ENCODE results near the gene OR5H2. TPM values are rescaled to one million over a fixed set of nuclear protein-coding genes. Genes with fewer than 3 reads are reported as not detected.
A peak's percentile ranks its signal among the peaks of the same experiment; 100 is the strongest.

Gene OR5H2
- total and polyA plus RNA-seq, 4 donors, result not detected

- Histone ChIP-seq H3K27me3 (ENCODE audit: control insufficient read depth, insufficient read depth, low read length) (no peaks in the 10 kb centered on the region), H3K4me1 (ENCODE audit: control insufficient read depth, insufficient read depth, low read length) (peaks cover 4% of the 10 kb centered on the region), H3K4me3 (ENCODE audit: low read depth, low read length) (no peak overlapping the region), H3K36me3 (ENCODE audit: control insufficient read depth, insufficient read depth, low read length) (no peaks in the 10 kb centered on the region), H3K27ac (ENCODE audit: low read depth, low read length) (no peak overlapping the region), H3K9me3 (ENCODE audit: control insufficient read depth, insufficient read depth, low read length) (no peaks in the 10 kb centered on the region)
- no peak for DNase-seq (ENCODE audit: low read depth in 4 of 6, low spot score in 6 of 6)
Measured at GRCh38 chr3:98326945-98327344, 44.6 kb downstream of the OR5H2 start.

DNA sequence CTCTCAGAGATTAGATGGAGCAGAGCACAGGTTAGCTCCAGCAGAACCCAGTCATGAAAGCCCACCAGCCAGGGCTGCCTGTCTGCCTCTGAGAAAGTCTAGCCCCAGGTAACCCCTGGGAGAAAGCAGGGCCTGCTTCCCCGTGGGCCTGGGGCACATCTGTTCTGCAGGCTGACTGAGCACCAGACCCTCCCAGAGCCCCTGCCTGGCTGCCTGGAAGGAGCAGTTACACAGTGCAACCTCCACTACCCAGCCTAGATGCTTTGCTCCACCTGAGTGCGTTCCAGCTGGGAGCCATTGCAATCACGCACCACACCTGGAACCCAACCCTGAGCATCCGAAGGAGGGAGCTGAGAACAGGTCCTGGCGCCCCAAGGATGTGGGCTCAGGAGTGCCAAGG is 46.6 kb downstream of the OR5H2 start:
- Histone ChIP-seq H3K4me1 (ENCODE audit: control insufficient read depth, insufficient read depth, low read length) (peaks cover 4% of the 10 kb centered on the region), H3K36me3 (ENCODE audit: control insufficient read depth, insufficient read depth, low read length) (no peaks in the 10 kb centered on the region), H3K27ac (ENCODE audit: low read depth, low read length) (no peak overlapping the region), H3K4me3 (ENCODE audit: low read depth, low read length) (no peak overlapping the region), H3K27me3 (ENCODE audit: control insufficient read depth, insufficient read depth, low read length) (no peaks in the 10 kb centered on the region), H3K9me3 (ENCODE audit: control insufficient read depth, insufficient read depth, low read length) (no peaks in the 10 kb centered on the region)
- WGBS (ENCODE audit: insufficient coverage), result 85% methylated on average over 5 of the region's 5 CpGs
- DNase-seq (ENCODE audit: low read depth in 4 of 6, low spot score in 6 of 6), result no peak

GRCh38 chr3:98329392-98330124 is 47.3 kb downstream of the OR5H2 start:
- WGBS (ENCODE audit: insufficient coverage), result 9% methylated on average over 6 of the region's 6 CpGs
- Histone ChIP-seq H3K4me3 (ENCODE audit: low read depth, low read length) (no peak overlapping the region), H3K27ac (ENCODE audit: low read depth, low read length) (no peak overlapping the region), H3K36me3 (ENCODE audit: control insufficient read depth, insufficient read depth, low read length) (no peaks in the 10 kb centered on the region), H3K9me3 (ENCODE audit: control insufficient read depth, insufficient read depth, low read length) (no peaks in the 10 kb centered on the region), H3K27me3 (ENCODE audit: control insufficient read depth, insufficient read depth, low read length) (no peaks in the 10 kb centered on the region), H3K4me1 (ENCODE audit: control insufficient read depth, insufficient read depth, low read length) (peaks cover 4% of the 10 kb centered on the region)
- DNase-seq (ENCODE audit: low read depth in 4 of 6, low spot score in 6 of 6), result peak; percentile 13 to 88 (median 37)

DNA sequence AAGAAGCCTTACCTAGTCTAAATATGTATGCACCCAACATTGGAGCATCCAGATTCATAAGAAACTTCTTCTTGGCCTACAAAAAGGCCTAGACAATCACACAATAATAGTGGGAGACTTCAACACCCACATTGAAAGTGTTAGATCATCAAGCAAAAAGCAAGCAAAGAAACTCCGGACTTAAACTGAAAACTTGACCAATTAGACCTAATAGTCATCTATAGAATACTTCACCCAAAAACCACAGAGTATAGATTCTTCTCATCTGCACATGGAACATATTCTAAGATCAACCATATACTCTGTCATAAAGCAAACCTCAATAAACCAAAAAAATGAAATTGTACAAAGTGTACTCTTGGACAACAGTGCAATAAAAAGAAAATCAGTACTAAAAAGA is 49.0 kb downstream of the OR5H2 start:
- H3K4me1 ChIP-seq (ENCODE audit: control insufficient read depth, insufficient read depth, low read length), result peaks cover 4% of the 10 kb centered on the region
- no peak overlapping the region for H3K27ac ChIP-seq (ENCODE audit: low read depth, low read length)
- H3K27me3 ChIP-seq (ENCODE audit: control insufficient read depth, insufficient read depth, low read length), result no peaks in the 10 kb centered on the region
- no peaks in the 10 kb centered on the region for H3K9me3 ChIP-seq (ENCODE audit: control insufficient read depth, insufficient read depth, low read length)
- no peak for DNase-seq (ENCODE audit: low read depth in 4 of 6, low spot score in 6 of 6)
- 88% methylated on average over 1 of the region's 1 CpG for WGBS (ENCODE audit: insufficient coverage)
- no peak overlapping the region for H3K4me3 ChIP-seq (ENCODE audit: low read depth, low read length)
- H3K36me3 ChIP-seq (ENCODE audit: control insufficient read depth, insufficient read depth, low read length), result no peaks in the 10 kb centered on the region

Other genes starting within 250 kb of the OR5H2 start
- under 1 TPM in 1 of 2 donors, not detected in 1; 0.20 TPM for gene GABRR3, start 247.2 kb upstream of the OR5H2 start, total RNA-seq
- gene GABRR3, start 247.2 kb upstream of the OR5H2 start, polyA plus RNA-seq (ENCODE audit: insufficient read length in 2 of 2), result not detected
- not detected for gene OR5AC2, start 195.3 kb upstream of the OR5H2 start, total RNA-seq
- not detected for gene OR5AC2, start 195.3 kb upstream of the OR5H2 start, polyA plus RNA-seq (ENCODE audit: insufficient read length in 2 of 2)
- not detected for gene OR5H1, start 151.8 kb upstream of the OR5H2 start, total RNA-seq
- under 1 TPM in 1 of 2 donors, not detected in 1; 0.03 TPM for gene OR5H1, start 151.8 kb upstream of the OR5H2 start, polyA plus RNA-seq (ENCODE audit: insufficient read length in 2 of 2)
- gene OR5H14, start 135.0 kb upstream of the OR5H2 start, total RNA-seq, result not detected
- gene OR5H14, start 135.0 kb upstream of the OR5H2 start, polyA plus RNA-seq (ENCODE audit: insufficient read length in 2 of 2), result under 1 TPM in 1 of 2 donors, not detected in 1; 0.06 TPM
- not detected for gene OR5H15, start 115.8 kb upstream of the OR5H2 start, total RNA-seq
- gene OR5H15, start 115.8 kb upstream of the OR5H2 start, polyA plus RNA-seq (ENCODE audit: insufficient read length in 2 of 2), result not detected
- gene OR5H6, start 18.3 kb upstream of the OR5H2 start, total RNA-seq, result not detected
- gene OR5H6, start 18.3 kb upstream of the OR5H2 start, polyA plus RNA-seq (ENCODE audit: insufficient read length in 2 of 2), result not detected
- gene OR5K4, start 71.3 kb downstream of the OR5H2 start, total RNA-seq, result not detected
- not detected for gene OR5K4, start 71.3 kb downstream of the OR5H2 start, polyA plus RNA-seq (ENCODE audit: insufficient read length in 2 of 2)
- not detected for gene OR5K3, start 108.2 kb downstream of the OR5H2 start, total RNA-seq
- not detected for gene OR5K3, start 108.2 kb downstream of the OR5H2 start, polyA plus RNA-seq (ENCODE audit: insufficient read length in 2 of 2)
- gene OR5K1, start 180.7 kb downstream of the OR5H2 start, total RNA-seq, result not detected
- not detected for gene OR5K1, start 180.7 kb downstream of the OR5H2 start, polyA plus RNA-seq (ENCODE audit: insufficient read length in 2 of 2)
- gene OR5K2, start 215.2 kb downstream of the OR5H2 start, total RNA-seq, result not detected
- gene OR5K2, start 215.2 kb downstream of the OR5H2 start, polyA plus RNA-seq (ENCODE audit: insufficient read length in 2 of 2), result under 1 TPM in 1 of 2 donors, not detected in 1; 0.26 TPM
- gene CLDND1, start 240.4 kb downstream of the OR5H2 start, total RNA-seq, result 100 to 1,000 TPM; 143 to 263 TPM
- 100 to 1,000 TPM; 182 to 203 TPM for gene CLDND1, start 240.4 kb downstream of the OR5H2 start, polyA plus RNA-seq (ENCODE audit: insufficient read length in 2 of 2)
- gene GPR15, start 249.5 kb downstream of the OR5H2 start, total RNA-seq, result not detected
- not detected for gene GPR15, start 249.5 kb downstream of the OR5H2 start, polyA plus RNA-seq (ENCODE audit: insufficient read length in 2 of 2)